A204.1 (cell line): ENCODE results near the gene HES7.
"Not testable (repeated sequence)": the region's sequence is repeated elsewhere in the genome, so short reads cannot be mapped to it uniquely, and the experiment has no call there.

Experiments used
- FAIRE-seq: peaks from 2 replicates; lab custom pipeline; 2012; peaks lifted over from hg19 to GRCh38; lab: Jason Lieb, UNC

HES7 gene

GRCh38 chr17:8123695-8124349 is at the start of gene HES7:
Gene HES7 (minus strand): TSS chr17:8124106. CDS start chr17:8124084, 22 bp downstream.
- FAIRE-seq, result no peak

GRCh38 chr17:8173056-8173870 is 49.4 kb upstream of the HES7 start:
- peak; percentile 86 for FAIRE-seq

GRCh38 chr17:8170186-8170585 is 46.3 kb upstream of the HES7 start:
- not testable (repeated sequence) for FAIRE-seq

GRCh38 chr17:8167526-8167925 is 43.6 kb upstream of the HES7 start:
- FAIRE-seq, result no peak

- FAIRE-seq, result no peak
These were observed 42.8 kb upstream of the HES7 start for GRCh38 chr17:8166731-8167130.

GRCh38 chr17:8164815-8165131 is 40.9 kb upstream of the HES7 start:
- no peak for FAIRE-seq

- FAIRE-seq, result no peak
These were observed 40.3 kb upstream of the HES7 start for GRCh38 chr17:8163978-8164814.

GRCh38 chr17:8162997-8163977 is 39.4 kb upstream of the HES7 start:
- no peak for FAIRE-seq

GRCh38 chr17:8162233-8162996 is 38.5 kb upstream of the HES7 start, which contains the start of gene VAMP2:
Gene VAMP2 (minus strand): TSS chr17:8162948. CDS start chr17:8162879, 69 bp downstream.
- FAIRE-seq, result no peak

GRCh38 chr17:8161289-8162232 is 37.7 kb upstream of the HES7 start:
- no peak for FAIRE-seq

GRCh38 chr17:8160741-8161221 is 36.9 kb upstream of the HES7 start:
- FAIRE-seq, result no peak

GRCh38 chr17:8160224-8160577 is 36.3 kb upstream of the HES7 start:
- FAIRE-seq, result no peak

GRCh38 chr17:8159459-8160223 is 35.7 kb upstream of the HES7 start:
- FAIRE-seq, result no peak

- FAIRE-seq, result no peak
These were observed 35.1 kb upstream of the HES7 start for GRCh38 chr17:8159032-8159400.

- FAIRE-seq, result peak; percentile 93
These were observed 34.5 kb upstream of the HES7 start for GRCh38 chr17:8158267-8159031.

- FAIRE-seq, result peak; percentile 99
These were observed 32.5 kb upstream of the HES7 start for GRCh38 chr17:8156246-8156992.

- no peak for FAIRE-seq
These were observed 32.0 kb upstream of the HES7 start for GRCh38 chr17:8155996-8156245.
